Aorta (tissue), 5 donors: Measurements from ENCODE around the gene ABAT. TPM values are rescaled to one million over a fixed set of nuclear protein-coding genes. Genes with fewer than 3 reads are reported as not detected.
A peak's percentile ranks its signal among the peaks of the same experiment; 100 is the strongest.

Experiments
- ATAC-seq: fragments of 200-7000 bp; cut with Tn5 transposase; one replicate; pipeline ENCODE4 v1.9.1; 2022; ENCODE audit warnings: moderate library complexity; ENCODE audit not compliant: low FRiP score
- DNase-seq, 2 donors: peaks; one replicate each; pipeline ENCODE4 v3.0.0-alpha.2; 2020
- H3K27ac ChIP-seq, 2 donors: one replicate each; pipeline ENCODE4 v1.5.1; 2013; ENCODE audit warnings: low read length in 2 of 2, mild to moderate bottlenecking in 2 of 2, moderate library complexity in 2 of 2, control low read depth in 1 of 2, inconsistent platforms in 1 of 2, low read depth in 1 of 2
- H3K27me3 ChIP-seq, 2 donors: one replicate each; pipeline ENCODE4 v1.6.1; 2013; ENCODE audit warnings: control low read depth in 1 of 2, low read length in 1 of 2, mild to moderate bottlenecking in 1 of 2, moderate library complexity in 1 of 2; ENCODE audit not compliant: insufficient read depth in 2 of 2, control insufficient read depth in 1 of 2
- H3K36me3 ChIP-seq, 2 donors: one replicate each; pipeline ENCODE4 v1.6.1; 2013; ENCODE audit warnings: control low read depth in 1 of 2, low read length in 1 of 2, mild to moderate bottlenecking in 1 of 2; ENCODE audit not compliant: insufficient read depth in 2 of 2, control insufficient read depth in 1 of 2
- H3K4me1 ChIP-seq, 2 donors: one replicate each; pipeline ENCODE4 v1.6.1; 2013; ENCODE audit warnings: low read length in 2 of 2, control low read depth in 1 of 2, mild to moderate bottlenecking in 1 of 2, moderate library complexity in 1 of 2; ENCODE audit not compliant: insufficient read depth in 2 of 2, control insufficient read depth in 1 of 2
- H3K4me3 ChIP-seq, 2 donors: one replicate each; pipeline ENCODE4 v1.5.1; 2013; ENCODE audit warnings: low read length in 2 of 2, control low read depth in 1 of 2, mild to moderate bottlenecking in 1 of 2
- H3K9me3 ChIP-seq: one replicate; pipeline ENCODE4 v1.6.1; 2013; ENCODE audit warnings: mild to moderate bottlenecking, low read length; ENCODE audit not compliant: control insufficient read depth
- WGBS, 2 donors: extraction: QIAGEN DNeasy Blood & Tissue Kit; methylation state at CpG; one replicate each; pipeline ENCODE4 v1.1.7; 2013; 5-methylcytosine and 5-hydroxymethylcytosine counted together
- intact Hi-C, 2 donors: fragments of 100-400 bp; cut with DNase I; formaldehyde crosslinking; loops; one replicate each; pipeline versions ENCODE4 v1.14.2 to v1.15.0; 2022
- polyA plus RNA-seq, 2 donors: library from polyadenylated mRNA; stranded (reverse); fragments of 200-250 nt; gene quantifications; one replicate each; pipeline ENCODE4 v1.2.3, GENCODE V29; 2013
- total RNA-seq, 2 donors: library from RNA; stranded (reverse); fragmentation: NEBNext Ultra II Directional; extraction: Animal tissue kit (Norgen Biotek cat#: 25700); gene quantifications; one replicate each; pipeline ENCODE4 v1.2.1, GENCODE V29; 2021
- donor health status: healthy with polysubstance abuse.
- donor health status: Bipolar disorder and iron deficiency.
- donor health status: DM: no; HTN: no; CAD: no.
- donor health status: DM: no; HTN: no; CAD: no.
- donor health status: DM: yes; HTN: yes; CAD: no.

ABAT gene
- total and polyA plus RNA-seq, 4 donors, result 6.6 to 11.5 (median 9.6) TPM

DNA sequence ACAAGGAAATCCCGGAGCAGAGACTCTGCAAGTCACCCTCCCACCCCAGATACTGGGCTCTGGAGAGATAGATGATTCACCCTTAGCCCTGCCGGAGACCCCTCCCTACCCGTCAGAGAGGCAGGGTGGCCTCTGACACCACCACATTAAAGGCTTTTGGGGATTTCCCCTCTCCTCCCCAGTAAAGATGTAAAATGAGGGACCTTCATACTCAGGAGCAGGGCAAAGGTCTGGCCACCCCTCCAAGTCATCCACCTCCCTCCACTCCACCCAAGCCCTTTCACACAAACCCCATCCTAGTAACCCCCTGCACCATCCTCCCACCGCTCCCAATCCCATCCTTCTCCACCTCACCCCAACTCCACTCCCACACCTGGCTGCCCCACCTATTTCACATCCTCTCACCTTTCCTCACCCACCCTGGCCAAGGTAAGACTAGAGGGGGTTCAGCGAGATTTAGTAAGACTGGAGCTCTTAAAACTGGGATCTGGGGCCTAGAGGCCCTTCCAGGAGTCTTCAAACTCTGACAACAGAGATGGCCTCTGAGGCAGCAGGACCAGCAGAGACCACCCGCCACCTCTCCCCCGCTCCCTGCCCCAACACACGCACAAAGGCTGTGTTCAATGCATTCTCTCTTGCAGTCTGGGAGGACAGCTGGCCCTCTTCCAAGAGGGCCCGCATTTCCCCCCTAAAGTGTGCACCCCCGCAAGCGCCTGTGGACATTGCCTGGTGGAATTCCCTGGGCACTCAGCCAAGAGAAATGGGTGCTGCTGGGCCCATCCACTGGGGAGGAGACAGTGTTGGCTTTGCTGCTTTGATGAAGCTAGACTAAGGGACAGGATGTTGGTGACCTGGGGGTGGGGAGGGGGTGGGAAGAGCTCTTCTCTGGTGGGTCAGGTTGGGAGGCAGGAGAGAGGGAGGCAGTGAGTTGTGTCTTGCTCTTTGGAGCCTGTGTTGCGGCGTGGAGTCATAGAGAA, 1.1 kb downstream of the ABAT start:
- Histone ChIP-seq H3K9me3 (no peaks in the 10 kb centered on the region), H3K36me3 (no peaks in the 10 kb centered on the region), H3K4me1 (no peaks in the 10 kb centered on the region), H3K4me3 (peak overlapping the region in 1 of 2 donors; percentile 76), H3K27ac (no peak overlapping the region), H3K27me3 (no peaks in the 10 kb centered on the region)
- 63 to 70% methylated on average over 13 of the region's 13 CpGs for WGBS, 2 donors
- ATAC-seq (no peak), DNase-seq (no peak)
- intact Hi-C loops, result loop anchor here (2.0 to 10.0 kb wide), 2 partner anchors 55 to 119 kb away; partner anchors contain the start of genes METTL22 (in 1 of the 2), PMM2 (in 1 of the 2) and TMEM186 (in 1 of the 2)

DNA sequence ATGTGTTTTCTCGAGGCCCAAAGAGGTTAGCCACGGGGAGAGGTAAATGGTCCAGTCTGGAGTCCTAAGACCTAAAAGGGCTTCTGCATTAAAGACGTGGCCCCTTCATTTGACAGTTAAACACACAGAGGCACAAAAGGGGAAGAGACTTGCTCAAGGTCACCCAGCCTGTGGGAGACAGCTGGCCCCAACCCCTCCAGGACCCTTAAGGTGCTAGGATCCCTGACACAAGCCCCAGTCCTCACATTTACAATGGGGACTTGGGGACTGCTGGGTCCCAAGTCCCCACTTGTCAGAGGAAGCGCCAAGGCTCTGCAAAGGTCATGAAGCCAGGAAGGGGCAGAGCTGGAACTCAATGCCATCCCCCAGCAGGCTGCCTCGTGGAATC, 1.7 kb downstream of the ABAT start:
- DNase-seq (no peak), ATAC-seq (no peak)
- 80 to 83% methylated on average over 5 of the region's 5 CpGs for WGBS, 2 donors
- intact Hi-C loops, result loop anchor here in 1 of 2 donors (10.0 kb wide), 1 partner anchor 119 kb away; the partner anchor contains the start of genes PMM2 and TMEM186
- H3K4me1 ChIP-seq, result no peaks in the 10 kb centered on the region
- H3K27me3 ChIP-seq, result no peaks in the 10 kb centered on the region
- no peaks in the 10 kb centered on the region for H3K9me3 ChIP-seq
- H3K27ac ChIP-seq, result no peak overlapping the region
- no peaks in the 10 kb centered on the region for H3K36me3 ChIP-seq
- H3K4me3 ChIP-seq, result no peak overlapping the region

DNA sequence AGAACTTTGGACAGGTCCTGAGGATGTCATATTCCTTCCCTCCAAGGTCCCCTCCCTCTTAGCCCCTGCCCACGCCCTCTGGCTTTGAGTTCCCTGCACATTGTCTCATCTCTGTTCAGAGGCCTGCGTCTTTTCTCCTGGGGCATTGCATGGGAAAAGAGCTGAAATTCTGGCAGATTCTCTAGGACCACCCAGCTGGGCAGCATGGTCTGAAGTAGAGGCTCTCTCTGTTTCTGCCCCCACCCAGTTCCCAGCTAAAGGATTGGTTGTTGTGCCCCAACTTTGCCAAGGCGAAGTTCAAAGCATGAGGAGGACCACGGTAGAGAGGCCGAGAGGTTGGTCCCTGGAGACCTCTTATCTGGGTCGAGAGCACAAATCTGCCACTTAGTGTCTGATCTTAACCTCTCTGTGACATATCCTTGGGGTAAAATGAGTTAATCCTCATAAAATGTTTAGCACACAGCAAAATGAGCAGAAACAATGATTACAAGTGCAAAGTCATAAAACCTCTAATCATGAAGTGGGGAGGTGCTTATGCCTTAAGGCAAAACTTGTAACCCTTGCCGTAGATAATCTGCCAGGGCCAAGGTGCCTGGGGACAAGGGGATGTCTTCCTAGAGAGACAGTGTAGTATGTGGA, 2.4 kb downstream of the ABAT start:
- no peak overlapping the region for H3K27ac ChIP-seq
- no peak for ATAC-seq
- intact Hi-C loops, result loop anchor here in 1 of 2 donors (10.0 kb wide), 1 partner anchor 118 kb away; the partner anchor contains the start of genes PMM2 and TMEM186

DNA sequence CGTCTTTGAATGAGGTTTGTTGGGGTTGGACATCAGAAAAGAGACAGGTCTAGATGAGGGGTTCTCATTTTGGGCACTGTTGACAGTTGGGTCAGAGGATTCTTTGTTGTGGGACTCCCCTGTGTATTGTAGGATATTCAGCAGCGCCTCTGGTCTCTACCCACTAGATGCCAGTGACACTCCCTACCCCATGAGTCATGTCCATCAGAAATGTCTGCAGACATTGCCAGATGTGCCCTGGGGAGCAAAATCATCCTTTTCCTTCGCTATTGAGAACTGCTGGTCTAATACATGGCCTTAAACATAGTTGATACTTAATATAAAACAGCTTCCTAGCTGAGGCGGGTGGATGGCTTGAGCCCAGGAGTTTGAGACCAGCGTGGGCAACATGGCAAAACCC, 3.1 kb downstream of the ABAT start:
- no peak overlapping the region for H3K27ac ChIP-seq
- ATAC-seq (no peak), DNase-seq (no peak)
- no peaks in the 10 kb centered on the region for H3K4me1 ChIP-seq
- H3K4me3 ChIP-seq, result no peak overlapping the region
- WGBS, 2 donors, result 90 to 93% methylated on average over 5 of the region's 5 CpGs
- H3K36me3 ChIP-seq, result no peaks in the 10 kb centered on the region
- no peaks in the 10 kb centered on the region for H3K9me3 ChIP-seq
- intact Hi-C loops, result loop anchor here in 1 of 2 donors (10.0 kb wide), 1 partner anchor 117 kb away; the partner anchor contains the start of genes PMM2 and TMEM186
- H3K27me3 ChIP-seq, result no peaks in the 10 kb centered on the region

More for the DNA sequence above, 2.4 kb downstream of the ABAT start:
- Histone ChIP-seq H3K36me3 (no peaks in the 10 kb centered on the region), H3K4me1 (no peaks in the 10 kb centered on the region), H3K9me3 (no peaks in the 10 kb centered on the region), H3K27me3 (no peaks in the 10 kb centered on the region), H3K4me3 (no peak overlapping the region)
- DNase-seq, result no peak
- 88 to 89% methylated on average over 7 of the region's 7 CpGs for WGBS, 2 donors

DNA sequence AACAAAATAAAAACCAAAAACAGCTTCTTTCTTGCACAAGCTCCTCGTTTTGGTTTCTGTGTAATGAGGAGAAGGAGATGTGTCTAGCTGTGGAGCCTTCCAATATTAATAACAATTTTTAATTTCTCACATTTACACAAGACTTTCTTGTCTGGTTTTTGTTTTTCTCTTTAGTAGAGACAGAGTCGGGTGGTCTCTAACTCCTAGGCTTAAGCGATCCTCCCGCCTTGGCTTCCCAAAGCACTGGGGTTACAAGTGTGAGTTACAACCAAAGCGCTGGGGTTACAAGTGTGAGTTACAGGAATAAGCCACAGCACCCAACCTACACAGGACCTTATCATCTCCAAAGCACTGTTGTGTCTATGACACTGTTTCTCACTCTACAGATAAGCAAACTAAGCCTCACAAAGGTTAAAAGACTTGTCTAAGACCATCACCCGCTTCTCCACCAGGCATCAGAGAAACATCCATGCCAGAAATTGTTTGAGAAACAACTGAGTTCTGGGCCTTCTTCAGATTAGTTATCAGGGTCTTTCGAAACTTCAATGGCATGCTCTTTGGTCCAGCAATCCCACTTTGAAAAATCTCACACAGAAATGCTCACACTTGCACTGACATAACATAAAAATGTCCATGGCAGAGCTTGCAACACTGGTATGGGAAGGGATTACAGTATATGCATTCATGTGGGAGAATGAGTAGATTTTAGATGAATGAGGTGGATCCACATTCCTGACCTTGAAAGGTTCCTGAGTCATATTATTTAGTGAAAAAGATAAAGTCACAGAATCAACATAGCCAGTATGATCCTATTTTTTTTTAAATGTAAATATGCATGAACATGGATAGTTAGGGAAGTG, 3.9 kb downstream of the ABAT start:
- intact Hi-C loops, result loop anchor here in 1 of 2 donors (10.0 kb wide), 1 partner anchor 117 kb away; the partner anchor contains the start of genes PMM2 and TMEM186
- no peak overlapping the region for H3K4me3 ChIP-seq
- H3K9me3 ChIP-seq, result no peaks in the 10 kb centered on the region
- DNase-seq, result no peak
- H3K27me3 ChIP-seq, result no peaks in the 10 kb centered on the region
- H3K36me3 ChIP-seq, result no peaks in the 10 kb centered on the region
- H3K4me1 ChIP-seq, result no peaks in the 10 kb centered on the region
- H3K27ac ChIP-seq, result no peak overlapping the region
- WGBS, 2 donors, result 91% methylated on average over 7 of the region's 7 CpGs
- no peak for ATAC-seq

DNA sequence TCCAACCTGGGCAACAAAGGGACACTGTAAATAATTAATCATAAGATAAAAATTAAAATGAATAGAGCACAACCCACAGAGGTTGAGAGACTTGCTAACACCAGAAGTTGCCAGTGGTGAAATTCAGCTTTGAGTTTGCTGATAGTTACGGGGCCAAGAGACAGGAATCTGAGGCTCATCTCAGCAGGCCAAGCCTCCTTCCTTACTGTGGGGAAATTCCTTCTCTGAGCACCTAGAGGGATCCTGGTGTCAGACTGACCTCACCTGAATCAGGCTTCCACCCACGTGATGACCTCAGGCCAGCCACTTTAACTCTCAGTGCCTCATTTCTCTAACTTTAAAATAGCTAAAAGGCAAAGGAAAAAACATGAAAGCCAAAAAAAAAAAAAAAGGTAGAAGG, 4.7 kb downstream of the ABAT start:
- intact Hi-C loops, result loop anchor here in 1 of 2 donors (10.0 kb wide), 1 partner anchor 116 kb away; the partner anchor contains the start of genes PMM2 and TMEM186
- 88 to 93% methylated on average over 2 of the region's 2 CpGs for WGBS, 2 donors
- ATAC-seq, result no peak

DNA sequence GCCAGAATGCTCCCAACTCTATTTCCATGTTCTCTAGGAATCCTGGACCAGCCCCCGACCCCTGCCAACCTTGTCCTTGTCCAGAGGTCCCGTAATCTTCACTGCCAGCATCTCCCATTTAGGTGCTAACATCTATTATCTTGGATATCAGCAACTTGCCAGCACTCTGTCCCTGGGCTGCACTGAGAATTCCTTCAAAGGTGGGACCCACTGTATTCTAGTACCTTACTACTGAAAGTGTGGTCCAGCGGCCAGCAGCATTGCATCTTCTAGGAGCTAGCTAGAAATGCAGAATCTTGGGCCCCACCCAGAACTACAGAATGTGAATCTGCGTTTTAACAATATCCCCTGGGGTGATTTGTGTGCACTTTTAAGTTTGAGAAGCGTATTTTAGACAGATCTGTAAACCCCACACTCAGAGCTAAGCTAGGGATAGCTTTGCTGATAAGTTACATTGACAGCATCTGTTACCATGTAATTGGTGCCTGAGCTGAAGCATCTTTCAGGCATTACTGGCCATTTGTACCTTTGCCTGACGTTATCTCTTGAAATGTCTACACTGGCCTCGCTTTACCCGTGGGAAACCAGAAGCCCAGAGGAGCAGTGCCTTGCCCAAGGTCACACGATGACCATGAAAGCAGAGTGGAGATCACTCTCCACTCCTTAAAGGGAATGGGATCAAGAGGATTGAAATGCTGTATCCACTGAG, 8.3 kb downstream of the ABAT start:
- no peak for DNase-seq
- no peaks in the 10 kb centered on the region for H3K9me3 ChIP-seq
- intact Hi-C loops, result no loop called here
- H3K4me1 ChIP-seq, result no peaks in the 10 kb centered on the region
- H3K4me3 ChIP-seq, result no peak overlapping the region
- no peak overlapping the region for H3K27ac ChIP-seq
- no peaks in the 10 kb centered on the region for H3K27me3 ChIP-seq
- WGBS, 2 donors, result 82 to 86% methylated on average over 9 of the region's 9 CpGs
- H3K36me3 ChIP-seq, result no peaks in the 10 kb centered on the region
- ATAC-seq, result no peak

More for the DNA sequence above, 4.7 kb downstream of the ABAT start:
- no peaks in the 10 kb centered on the region for H3K27me3 ChIP-seq
- no peaks in the 10 kb centered on the region for H3K4me1 ChIP-seq
- no peaks in the 10 kb centered on the region for H3K9me3 ChIP-seq
- no peak for DNase-seq
- no peak overlapping the region for H3K4me3 ChIP-seq
- H3K27ac ChIP-seq, result no peak overlapping the region
- no peaks in the 10 kb centered on the region for H3K36me3 ChIP-seq
